IMR-90 (cell line): ENCODE measurements around the gene TXNL4A. TPM values are rescaled to one million over a fixed set of nuclear protein-coding genes. Genes with fewer than 3 reads are reported as not detected.

Experiments
- ATAC-seq: fragments of 200-7000 bp; cut with Tn5 transposase; 2 replicates; pipeline ENCODE4 v1.9.1; 2020; ENCODE audit warnings: low read depth, mild to moderate bottlenecking, moderate library complexity
- BruUV-seq: library from RNA; stranded (reverse); fragments of 400-500 nt; replicated peaks from 2 replicates; lab custom pipeline; 2021; lab: Mats Ljungman, UMichigan
- CTCF ChIA-PET: fragments of 300-600 bp; formaldehyde crosslinking; extraction: SDS; loops from one replicate; lab custom pipeline; 2021; ENCODE audit warnings: antibody characterized with exemption; lab: Yijun Ruan, JAX
- POLR2A ChIA-PET: fragments of 300-600 bp; sonication (Branson Sonifier 250); formaldehyde crosslinking; loops from one replicate; lab custom pipeline; 2022; ENCODE audit warnings: antibody characterized with exemption; ENCODE audit not compliant: unreplicated experiment; lab: Charles Lee
- DNase-seq: peaks from one replicate; pipeline ENCODE4 v3.0.0; 2013
- H2AFZ ChIP-seq: replicated peaks from 2 replicates; pipeline ENCODE3; 2013; ENCODE audit warnings: low read length, mild to moderate bottlenecking; ENCODE audit not compliant: poor library complexity
- H2AK5ac ChIP-seq: 2 replicates; pipeline ENCODE4 v1.6.1; 2013; ENCODE audit warnings: low read depth, low read length, inconsistent platforms
- H2AK9ac ChIP-seq: replicated peaks from 2 replicates; pipeline ENCODE3; 2013; ENCODE audit warnings: mild to moderate bottlenecking, low read depth, low read length, moderate library complexity; ENCODE audit not compliant: poor library complexity
- H2BK120ac ChIP-seq: 2 replicates; pipeline ENCODE4 v1.6.1; 2013; ENCODE audit warnings: low read depth, low read length, inconsistent platforms
- H2BK15ac ChIP-seq: 3 replicates; pipeline ENCODE4 v1.6.1; 2013; ENCODE audit warnings: low read depth, low read length, inconsistent platforms
- H2BK20ac ChIP-seq: 2 replicates; pipeline ENCODE4 v1.6.1; 2013; ENCODE audit warnings: low read depth, mild to moderate bottlenecking, inconsistent platforms, low read length, moderate library complexity
- H2BK5ac ChIP-seq: 2 replicates; pipeline ENCODE4 v1.6.1; 2013; ENCODE audit warnings: mild to moderate bottlenecking, low read depth, low read length, inconsistent platforms; ENCODE audit not compliant: poor library complexity, severe bottlenecking
- H3K14ac ChIP-seq: replicated peaks from 2 replicates; pipeline ENCODE4 v1.6.1; 2013; ENCODE audit warnings: low read depth, low read length, inconsistent platforms
- H3K18ac ChIP-seq: 2 replicates; pipeline ENCODE4 v1.6.1; 2013; ENCODE audit warnings: low read depth, low read length, control low read depth
- H3K23ac ChIP-seq: 2 replicates; pipeline ENCODE4 v1.6.1; 2013; ENCODE audit warnings: low read depth, low read length, inconsistent platforms
- H3K27ac ChIP-seq: 2 replicates; pipeline ENCODE4 v1.5.1; 2013; ENCODE audit warnings: mild to moderate bottlenecking, control low read depth, low read length; ENCODE audit not compliant: insufficient read depth
- H3K27me3 ChIP-seq: 2 replicates; pipeline ENCODE4 v1.6.1; 2013; ENCODE audit warnings: low read length; ENCODE audit not compliant: control insufficient read depth, insufficient read depth
- H3K36me3 ChIP-seq: 2 replicates; pipeline ENCODE4 v1.6.1; 2013; ENCODE audit warnings: low read length, mixed read lengths; ENCODE audit not compliant: control insufficient read depth, insufficient read depth
- H3K4ac ChIP-seq: 2 replicates; pipeline ENCODE4 v1.6.1; 2013; ENCODE audit warnings: low read depth, low read length, inconsistent platforms
- H3K4me1 ChIP-seq: 2 replicates; pipeline ENCODE4 v1.6.1; 2013; ENCODE audit warnings: low read length, mixed read lengths; ENCODE audit not compliant: control insufficient read depth, insufficient read depth
- H3K4me2 ChIP-seq: 2 replicates; pipeline ENCODE4 v1.6.1; 2013; ENCODE audit warnings: low read depth, mild to moderate bottlenecking, control low read depth, low read length, moderate library complexity
- H3K4me3 ChIP-seq: 2 replicates; pipeline ENCODE4 v1.5.1; 2013; ENCODE audit warnings: low read depth, mild to moderate bottlenecking, control low read depth, low read length, moderate library complexity; ENCODE audit not compliant: insufficient read depth
- H3K56ac ChIP-seq: 2 replicates; pipeline ENCODE4 v1.6.1; 2013; ENCODE audit warnings: low read length, inconsistent platforms; ENCODE audit not compliant: insufficient read depth; ENCODE audit errors: extremely low read depth
- H3K79me1 ChIP-seq, 2 experiments: 2 replicates each; pipeline ENCODE4 v1.6.1; 2013; ENCODE audit warnings: low read length in 2 of 2, inconsistent platforms in 1 of 2, low read depth in 1 of 2
- H3K9ac ChIP-seq: 2 replicates; pipeline ENCODE4 v1.6.1; 2013; ENCODE audit warnings: low read depth, low read length, control low read depth
- H3K9me1 ChIP-seq: 2 replicates; pipeline ENCODE4 v1.6.1; 2013; ENCODE audit warnings: low read length, inconsistent platforms; ENCODE audit not compliant: insufficient read depth
- H3K9me3 ChIP-seq: 2 replicates; pipeline ENCODE4 v1.6.1; 2013; ENCODE audit warnings: low read length; ENCODE audit not compliant: control insufficient read depth, insufficient read depth
- H4K20me1 ChIP-seq: 2 replicates; pipeline ENCODE4 v1.6.1; 2013; ENCODE audit warnings: low read length, inconsistent platforms; ENCODE audit not compliant: insufficient read depth
- H4K5ac ChIP-seq: 2 replicates; pipeline ENCODE4 v1.6.1; 2013; ENCODE audit warnings: mild to moderate bottlenecking, low read depth, low read length, control low read depth
- H4K8ac ChIP-seq, 2 experiments: 2 replicates each; pipeline ENCODE4 v1.6.1; 2013; ENCODE audit warnings: low read depth in 2 of 2, low read length in 2 of 2, control low read depth in 1 of 2, inconsistent platforms in 1 of 2
- H4K91ac ChIP-seq: 2 replicates; pipeline ENCODE4 v1.6.1; 2013; ENCODE audit warnings: low read depth, low read length, inconsistent platforms; ENCODE audit not compliant: insufficient read depth
- BHLHE40 ChIP-seq: fragments of 150-350 bp; IDR thresholded peaks from 2 replicates; pipeline ENCODE4 v1.6.1; 2016; ENCODE audit warnings: mild to moderate bottlenecking, low read depth, low read length
- CEBPB ChIP-seq: IDR thresholded peaks from 2 replicates; pipeline ENCODE4 v1.6.1; 2012; ENCODE audit warnings: low read depth, low read length, improper control_type of control experiment
- CHD1 ChIP-seq: IDR thresholded peaks from 2 replicates; pipeline ENCODE4 v1.6.1; 2012; ENCODE audit warnings: low read depth, low read length, improper control_type of control experiment
- CTCF ChIP-seq: conservative IDR thresholded peaks from 2 replicates; pipeline ENCODE4 v1.5.1; 2012; ENCODE audit warnings: mild to moderate bottlenecking, low read depth, low read length, improper control_type of control experiment
- ELK1 ChIP-seq: fragments of 150-350 bp; IDR thresholded peaks from 2 replicates; pipeline ENCODE4 v1.6.1; 2016; ENCODE audit warnings: low read depth, mild to moderate bottlenecking, low read length, moderate library complexity, borderline replicate concordance
- FOS ChIP-seq: fragments of 150-350 bp; IDR thresholded peaks from 2 replicates; pipeline ENCODE4 v1.6.1; 2016; ENCODE audit warnings: low read depth, low read length
- MAFK ChIP-seq: IDR thresholded peaks from 2 replicates; pipeline ENCODE4 v1.6.1; 2012; ENCODE audit warnings: low read depth, low read length, improper control_type of control experiment
- MAZ ChIP-seq: IDR thresholded peaks from 2 replicates; pipeline ENCODE4 v1.6.1; 2012; ENCODE audit warnings: low read depth, mild to moderate bottlenecking, low read length, improper control_type of control experiment, moderate library complexity, borderline replicate concordance
- MXI1 ChIP-seq: IDR thresholded peaks from 2 replicates; pipeline ENCODE4 v1.6.1; 2012; ENCODE audit warnings: low read depth, mild to moderate bottlenecking, low read length, moderate library complexity, borderline replicate concordance
- NFE2L2 ChIP-seq: fragments of 150-350 bp; IDR thresholded peaks from 2 replicates; pipeline ENCODE4 v1.6.1; 2016; ENCODE audit warnings: low read depth, mild to moderate bottlenecking, low read length
- POLR2A ChIP-seq: IDR thresholded peaks from 2 replicates; pipeline ENCODE4 v1.6.1; 2012; ENCODE audit warnings: mild to moderate bottlenecking, low read depth, low read length
- RAD21 ChIP-seq: IDR thresholded peaks from 2 replicates; pipeline ENCODE4 v1.6.1; 2012; ENCODE audit warnings: low read length, improper control_type of control experiment
- RCOR1 ChIP-seq: IDR thresholded peaks from 2 replicates; pipeline ENCODE4 v1.6.1; 2012; ENCODE audit warnings: mild to moderate bottlenecking, low read length, improper control_type of control experiment; ENCODE audit not compliant: insufficient replicate concordance
- RFX5 ChIP-seq: IDR thresholded peaks from 2 replicates; pipeline ENCODE4 v1.8.0; 2012; ENCODE audit warnings: low read depth, mild to moderate bottlenecking, low read length, moderate library complexity
- SMC3 ChIP-seq: fragments of 150-350 bp; IDR thresholded peaks from 2 replicates; pipeline ENCODE4 v1.6.1; 2016; ENCODE audit warnings: low read depth, mild to moderate bottlenecking, antibody characterized with exemption, low read length, moderate library complexity
- WGBS, 2 experiments: methylation state at CpG; one replicate each; pipeline versions ENCODE4 v1.1.5 to v1.1.7; 2013; ENCODE audit warnings: missing lambda C conversion rate in 2 of 2; ENCODE audit not compliant: insufficient read length in 1 of 2; ENCODE audit errors: extremely low coverage in 2 of 2; 5-methylcytosine and 5-hydroxymethylcytosine counted together
- dilution Hi-C: fragments of 300-500 bp; cut with HindIII; formaldehyde crosslinking; loops from one replicate; pipeline ENCODE4 v1.14.3; 2018; ENCODE audit warnings: low sequenced_read_pairs; ENCODE audit not compliant: unreplicated experiment
- in situ Hi-C: fragments of 300-500 bp; cut with MboI; formaldehyde crosslinking; loops from 3 replicates; pipeline ENCODE4 v1.14.3; 2019; ENCODE audit warnings: low sequenced_read_pairs, inconsistent platforms, mixed read lengths
- intact Hi-C: fragments of 100-400 bp; cut with micrococcal nuclease; formaldehyde crosslinking; loops from 2 replicates; pipeline ENCODE4 v1.10.0; 2022
- polyA plus RNA-seq, 3 experiments: library from polyadenylated mRNA; depleted of rRNA; stranded (reverse); fragments of >200 nt; gene quantifications; 2 replicates each; pipeline ENCODE4 v1.2.3, GENCODE V29; 2012; ENCODE audit warnings: low replicate concordance in 1 of 3
- total RNA-seq: library from RNA; depleted of rRNA; stranded (reverse); fragments of >200 nt; gene quantifications from 2 replicates; pipeline ENCODE4 v1.2.3, GENCODE V29; 2012

TXNL4A gene
- total and polyA plus RNA-seq, 2 of the 4 experiments (the other 2 are of a cell fraction) = 38.7 to 103 TPM

GRCh38 chr18:79931475-79931874 is 56.9 kb downstream of the TXNL4A start:
- no TSS peak for BruUV-seq
- H3K4me3 ChIP-seq = no peak overlapping the region
- H2AK5ac ChIP-seq = no peak overlapping the region
- H4K8ac ChIP-seq = no peak overlapping the region
- H3K56ac ChIP-seq = no peak overlapping the region
- H4K20me1 ChIP-seq = peaks cover 14% of the 10 kb centered on the region
- no peak overlapping the region for H3K4me2 ChIP-seq
- H3K14ac ChIP-seq = no peak overlapping the region
- no peak for DNase-seq
- H3K27ac ChIP-seq = no peak overlapping the region
- no peak overlapping the region for H2AK9ac ChIP-seq
- H3K4ac ChIP-seq = no peak overlapping the region
- H2BK120ac ChIP-seq = no peak overlapping the region
- peaks cover 6% of the 10 kb centered on the region for H3K9me1 ChIP-seq
- H3K36me3 ChIP-seq = peaks cover 32% of the 10 kb centered on the region
- H3K23ac ChIP-seq = no peak overlapping the region
- dilution Hi-C loops = no loop called here
- H3K27me3 ChIP-seq = no peaks in the 10 kb centered on the region
- ChIA-PET CTCF (no interaction called here), POLR2A (no interaction called here)
- no peak overlapping the region for H4K91ac ChIP-seq
- no CpG with 5 or more reads among the region's 2 CpGs for WGBS, 2 experiments
- H3K79me1 ChIP-seq = peaks cover 28 to 56% of the 10 kb centered on the region in 2 experiments
- in situ Hi-C loops = no loop called here
- TF ChIP-seq SMC3 (no peak), CHD1 (no peak), NFE2L2 (no peak), RAD21 (no peak), ELK1 (no peak), MXI1 (no peak), MAZ (no peak), RFX5 (no peak), MAFK (no peak), BHLHE40 (no peak), POLR2A (no peak), CEBPB (no peak), FOS (no peak), RCOR1 (no peak), CTCF (no peak)
- H3K9ac ChIP-seq = no peak overlapping the region
- no peaks in the 10 kb centered on the region for H3K4me1 ChIP-seq
- H2BK5ac ChIP-seq = no peak overlapping the region
- peaks cover 24% of the 10 kb centered on the region for H3K9me3 ChIP-seq
- intact Hi-C loops = no loop called here
- H2BK20ac ChIP-seq = no peak overlapping the region
- ATAC-seq = no peak
- H2AFZ ChIP-seq = no peak overlapping the region
- H4K5ac ChIP-seq = no peak overlapping the region
- H2BK15ac ChIP-seq = no peak overlapping the region
- no peak overlapping the region for H3K18ac ChIP-seq
